ENCODE data around the gene MACROD2. TPM values are rescaled to one million over a fixed set of nuclear protein-coding genes. Genes with fewer than 3 reads are reported as not detected.

Gene MACROD2
- polyA plus RNA-seq, 1 donor (not counting 4 experiments of a cell fraction or from before 2014, with no cell fraction given) = 0.71 TPM

DNA sequence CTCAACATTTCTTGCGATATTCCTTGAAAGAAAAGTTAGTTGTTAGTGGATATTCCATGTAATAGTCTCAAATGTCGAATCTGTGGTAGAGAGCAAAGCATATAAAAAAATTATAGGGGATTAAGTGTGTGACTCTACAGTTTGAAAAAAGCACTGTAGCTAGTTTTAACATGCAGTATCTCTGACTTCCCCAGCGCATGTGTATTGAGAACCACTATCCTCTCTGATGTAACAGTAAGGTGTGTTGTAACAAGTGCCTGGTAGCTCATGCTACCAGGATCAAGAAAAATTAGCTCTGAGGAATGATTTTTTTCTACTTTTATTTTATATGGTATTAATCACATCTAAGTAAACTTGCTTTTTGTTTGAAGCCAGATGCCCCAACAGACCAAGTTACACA, 1788.7 kb downstream of the MACROD2 start:
- H3K27me3 ChIP-seq (ENCODE audit: control insufficient read depth, extremely low read depth, insufficient read depth, low read length) = no peaks in the 10 kb centered on the region
- no peaks in the 10 kb centered on the region for H3K4me1 ChIP-seq (ENCODE audit: control insufficient read depth, extremely low read depth, insufficient read depth, low read length)
- no peak overlapping the region for H2AFZ ChIP-seq (ENCODE audit: control insufficient read depth, low read length)
- H3K79me2 ChIP-seq (ENCODE audit: control insufficient read depth, insufficient read depth, low read length) = no peaks in the 10 kb centered on the region
- no peak for DNase-seq (ENCODE audit: low read depth, low spot score)
- no peaks in the 10 kb centered on the region for H3K9me1 ChIP-seq (ENCODE audit: control insufficient read depth, extremely low read depth, insufficient read depth, low read length)
- dilution Hi-C loops (cut with MboI; ENCODE audit: extremely low pct_ligation_motif_present, low sequenced_read_pairs) = no loop called here
- no peaks in the 10 kb centered on the region for H3K36me3 ChIP-seq (ENCODE audit: control insufficient read depth in 2 of 2, extremely low read depth in 1 of 2, insufficient read depth in 2 of 2, low read length in 2 of 2)
- no peak for TF ChIP-seq EZH2 (IDR thresholded peaks at IDR 0.05; ENCODE audit: low read length)
- TF ChIP-seq, protein P1, sequence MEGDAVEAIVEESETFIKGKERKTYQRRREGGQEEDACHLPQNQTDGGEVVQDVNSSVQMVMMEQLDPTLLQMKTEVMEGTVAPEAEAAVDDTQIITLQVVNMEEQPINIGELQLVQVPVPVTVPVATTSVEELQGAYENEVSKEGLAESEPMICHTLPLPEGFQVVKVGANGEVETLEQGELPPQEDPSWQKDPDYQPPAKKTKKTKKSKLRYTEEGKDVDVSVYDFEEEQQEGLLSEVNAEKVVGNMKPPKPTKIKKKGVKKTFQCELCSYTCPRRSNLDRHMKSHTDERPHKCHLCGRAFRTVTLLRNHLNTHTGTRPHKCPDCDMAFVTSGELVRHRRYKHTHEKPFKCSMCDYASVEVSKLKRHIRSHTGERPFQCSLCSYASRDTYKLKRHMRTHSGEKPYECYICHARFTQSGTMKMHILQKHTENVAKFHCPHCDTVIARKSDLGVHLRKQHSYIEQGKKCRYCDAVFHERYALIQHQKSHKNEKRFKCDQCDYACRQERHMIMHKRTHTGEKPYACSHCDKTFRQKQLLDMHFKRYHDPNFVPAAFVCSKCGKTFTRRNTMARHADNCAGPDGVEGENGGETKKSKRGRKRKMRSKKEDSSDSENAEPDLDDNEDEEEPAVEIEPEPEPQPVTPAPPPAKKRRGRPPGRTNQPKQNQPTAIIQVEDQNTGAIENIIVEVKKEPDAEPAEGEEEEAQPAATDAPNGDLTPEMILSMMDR (optimal IDR thresholded peaks at IDR 0.05 in 1 of 3, IDR thresholded peaks at IDR 0.05 in 1 of 3, conservative IDR thresholded peaks at IDR 0.05 in 1 of 3; ENCODE audit: extremely low read depth in 1 of 3, insufficient read depth in 2 of 3, low read length in 3 of 3) = no peak
- no peak overlapping the region for H3K4me2 ChIP-seq (ENCODE audit: control insufficient read depth, extremely low read depth, insufficient read depth, low read depth, low read length)
- H3K9ac ChIP-seq (ENCODE audit: control insufficient read depth, extremely low read depth, insufficient read depth, low read length) = no peak overlapping the region
- no peak overlapping the region for H3K4me3 ChIP-seq (ENCODE audit: control insufficient read depth in 2 of 3, extremely low read depth in 1 of 3, insufficient read depth in 2 of 3, low read depth in 1 of 3, low read length in 3 of 3)
- no peaks in the 10 kb centered on the region for H3K9me3 ChIP-seq (ENCODE audit: control insufficient read depth, low read depth, low read length)
- FAIRE-seq = no peak
- no peaks in the 10 kb centered on the region for H4K20me1 ChIP-seq (ENCODE audit: control insufficient read depth, extremely low read depth, insufficient read depth, low read length)
- no peak overlapping the region for H3K27ac ChIP-seq (ENCODE audit: control insufficient read depth, insufficient read depth, low read length)

DNA sequence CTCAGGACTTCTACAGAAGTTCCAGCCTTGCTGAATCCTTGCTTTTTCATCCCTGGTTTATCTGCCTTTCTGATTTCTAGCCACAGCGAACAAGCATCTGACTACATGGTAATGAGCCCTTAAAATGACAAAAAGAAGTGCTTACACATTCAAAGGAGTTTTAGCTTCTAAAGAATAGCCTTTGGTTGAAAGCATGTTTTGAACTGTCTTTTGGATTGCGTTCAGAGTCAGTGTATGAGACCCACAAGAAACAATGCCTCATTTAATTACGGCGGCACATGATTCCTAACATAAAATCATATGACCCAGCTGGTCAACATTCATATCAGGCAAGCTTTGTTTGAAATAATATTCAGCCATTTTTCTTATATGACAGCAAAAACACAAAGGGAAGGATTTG, 1793.8 kb downstream of the MACROD2 start:
- Histone ChIP-seq H3K36me3 (ENCODE audit: control insufficient read depth in 2 of 2, extremely low read depth in 1 of 2, insufficient read depth in 2 of 2, low read length in 2 of 2) (no peaks in the 10 kb centered on the region), H3K4me1 (ENCODE audit: control insufficient read depth, extremely low read depth, insufficient read depth, low read length) (no peaks in the 10 kb centered on the region), H2AFZ (ENCODE audit: control insufficient read depth, low read length) (no peak overlapping the region), H3K9me1 (ENCODE audit: control insufficient read depth, extremely low read depth, insufficient read depth, low read length) (no peaks in the 10 kb centered on the region), H3K9ac (ENCODE audit: control insufficient read depth, extremely low read depth, insufficient read depth, low read length) (no peak overlapping the region), H3K79me2 (ENCODE audit: control insufficient read depth, insufficient read depth, low read length) (no peaks in the 10 kb centered on the region), H3K27me3 (ENCODE audit: control insufficient read depth, extremely low read depth, insufficient read depth, low read length) (no peaks in the 10 kb centered on the region), H3K4me2 (ENCODE audit: control insufficient read depth, extremely low read depth, insufficient read depth, low read depth, low read length) (no peak overlapping the region), H3K27ac (ENCODE audit: control insufficient read depth, insufficient read depth, low read length) (no peak overlapping the region), H3K4me3 (ENCODE audit: control insufficient read depth in 2 of 3, extremely low read depth in 1 of 3, insufficient read depth in 2 of 3, low read depth in 1 of 3, low read length in 3 of 3) (no peak overlapping the region), H3K9me3 (ENCODE audit: control insufficient read depth, low read depth, low read length) (no peaks in the 10 kb centered on the region), H4K20me1 (ENCODE audit: control insufficient read depth, extremely low read depth, insufficient read depth, low read length) (no peaks in the 10 kb centered on the region)
- dilution Hi-C loops (cut with MboI; ENCODE audit: extremely low pct_ligation_motif_present, low sequenced_read_pairs) = no loop called here
- no peak for FAIRE-seq
- no peak for DNase-seq (ENCODE audit: low read depth, low spot score)
- TF ChIP-seq, protein P1 (optimal IDR thresholded peaks at IDR 0.05 in 1 of 3, IDR thresholded peaks at IDR 0.05 in 1 of 3, conservative IDR thresholded peaks at IDR 0.05 in 1 of 3; ENCODE audit: extremely low read depth in 1 of 3, insufficient read depth in 2 of 3, low read length in 3 of 3) = no peak
- TF ChIP-seq EZH2 (IDR thresholded peaks at IDR 0.05; ENCODE audit: low read length) = no peak
